ENCODE results near the gene HOXC9.

The HOXC9 gene

GRCh38 chr12:53976172-53976822, 23.7 kb upstream of the HOXC9 start:
- no peak for DNase-seq

DNA sequence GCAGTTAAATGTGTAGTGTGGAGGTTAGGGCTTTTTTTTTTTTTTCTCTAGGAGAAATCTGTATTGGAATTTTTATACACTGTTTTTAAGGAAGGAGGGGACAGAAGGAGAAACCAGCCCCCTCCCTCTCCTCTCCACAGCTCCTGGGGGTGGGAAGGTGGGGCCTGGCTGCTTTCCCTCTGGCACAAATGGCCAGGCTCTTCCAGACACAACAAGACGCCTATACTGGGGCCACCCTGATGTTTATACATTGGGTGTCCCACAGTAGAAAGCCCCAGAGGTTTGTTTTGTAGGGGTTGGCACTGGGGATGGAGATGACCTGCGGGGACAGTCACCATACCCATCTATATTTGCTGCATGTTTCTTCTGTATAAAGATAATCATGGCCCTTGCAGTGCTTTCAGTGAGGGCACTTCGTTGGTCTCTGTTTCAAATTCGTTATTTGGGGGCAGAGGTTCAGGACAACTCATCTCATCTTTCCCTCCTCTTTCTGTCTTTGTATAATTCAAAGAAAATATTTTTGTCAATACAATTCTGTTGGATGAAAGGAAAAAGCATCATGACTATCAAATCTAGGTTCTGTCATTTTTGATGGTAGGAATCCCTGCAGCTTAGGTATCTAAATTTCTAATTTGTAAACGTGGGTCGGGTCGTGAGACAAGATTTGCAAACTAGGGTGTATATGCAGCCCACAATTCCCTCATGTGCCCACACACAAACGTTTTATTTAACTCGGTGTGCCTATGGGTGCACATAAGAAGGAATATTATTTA, 23.0 kb upstream of the HOXC9 start:
- DNase-seq, result no peak

DNA sequence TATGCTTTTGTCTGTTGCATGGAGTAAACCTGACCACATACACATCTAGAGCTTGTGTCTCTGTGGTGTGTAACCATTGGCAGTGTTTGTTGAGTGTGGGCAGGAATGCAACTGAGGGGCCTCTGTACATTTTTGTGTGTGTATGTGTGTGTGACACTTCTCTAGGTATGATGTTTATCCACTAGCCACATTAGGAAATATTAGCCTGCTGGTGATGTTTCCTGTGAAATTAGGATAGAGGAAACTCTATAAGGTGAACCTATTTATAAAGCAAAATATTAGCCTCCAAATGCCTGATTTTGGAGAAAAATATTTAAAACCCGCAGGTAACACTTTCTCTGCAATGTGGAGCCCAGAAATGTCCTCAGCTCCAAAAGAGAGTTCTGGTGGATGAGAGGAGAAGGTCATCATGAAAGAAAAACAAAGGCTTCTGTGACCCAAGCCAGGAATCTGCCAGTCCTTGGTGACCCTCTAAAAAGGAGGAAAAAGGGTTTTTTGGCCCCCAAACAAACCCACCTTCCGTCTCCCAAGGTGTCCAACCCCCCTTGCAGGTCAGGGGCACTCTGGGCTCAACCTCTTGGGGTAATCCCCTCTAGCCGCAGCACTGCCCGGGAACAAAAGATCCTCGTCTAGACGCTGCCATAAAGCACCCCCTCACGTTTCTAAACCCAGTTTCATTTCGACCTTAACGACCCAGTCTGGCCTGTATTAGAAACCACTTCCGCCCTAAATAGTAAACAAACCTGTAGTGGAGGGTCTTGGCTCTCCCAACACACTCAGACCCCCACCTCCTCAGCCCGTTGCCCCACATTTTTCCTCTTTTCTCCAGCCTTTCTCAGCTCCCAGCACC, 22.1 kb upstream of the HOXC9 start:
- DNase-seq, result no peak

DNA sequence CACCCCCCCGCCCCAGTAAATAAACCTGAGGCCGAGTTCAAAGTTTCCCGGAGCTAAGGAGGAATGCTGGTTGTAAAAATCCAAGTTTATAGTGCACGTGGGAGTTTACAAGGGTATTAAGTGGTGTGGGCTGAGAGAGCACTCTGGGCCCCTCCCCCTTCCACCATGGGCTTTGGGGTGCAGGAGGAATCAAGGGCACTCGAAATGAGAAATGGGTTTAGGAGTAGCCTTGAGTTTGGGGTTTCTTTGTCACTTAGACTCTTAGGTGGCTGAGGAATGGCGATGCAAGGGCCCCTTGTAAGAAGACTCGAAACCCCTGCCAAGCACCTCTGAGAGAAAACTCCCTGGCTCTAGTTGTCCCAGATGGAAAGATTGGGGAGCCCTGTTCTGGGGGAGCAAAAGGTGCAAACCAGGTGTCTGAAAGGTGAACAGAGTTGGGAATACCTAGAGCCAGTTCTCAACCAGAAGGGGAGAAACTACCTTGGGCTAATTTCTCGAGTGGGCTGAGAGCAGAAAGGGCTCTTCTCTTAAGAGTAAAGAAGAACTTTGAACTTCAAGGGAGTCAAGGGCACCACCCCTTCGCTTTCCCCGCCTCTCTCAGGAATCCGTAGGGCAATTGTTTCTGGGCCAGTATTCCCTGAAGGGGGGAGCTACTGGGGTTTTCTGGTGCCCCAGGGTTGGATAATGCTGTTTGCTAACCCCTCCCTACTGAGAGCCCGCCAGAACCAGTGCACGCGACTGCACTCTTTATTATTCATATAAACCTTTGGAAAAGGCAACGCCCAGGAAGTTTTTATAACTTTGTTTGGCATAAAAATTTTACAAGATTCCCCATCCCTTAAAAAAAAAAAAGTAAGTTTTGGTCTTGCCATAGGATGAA, 21.2 kb upstream of the HOXC9 start:
- no peak for DNase-seq

DNA sequence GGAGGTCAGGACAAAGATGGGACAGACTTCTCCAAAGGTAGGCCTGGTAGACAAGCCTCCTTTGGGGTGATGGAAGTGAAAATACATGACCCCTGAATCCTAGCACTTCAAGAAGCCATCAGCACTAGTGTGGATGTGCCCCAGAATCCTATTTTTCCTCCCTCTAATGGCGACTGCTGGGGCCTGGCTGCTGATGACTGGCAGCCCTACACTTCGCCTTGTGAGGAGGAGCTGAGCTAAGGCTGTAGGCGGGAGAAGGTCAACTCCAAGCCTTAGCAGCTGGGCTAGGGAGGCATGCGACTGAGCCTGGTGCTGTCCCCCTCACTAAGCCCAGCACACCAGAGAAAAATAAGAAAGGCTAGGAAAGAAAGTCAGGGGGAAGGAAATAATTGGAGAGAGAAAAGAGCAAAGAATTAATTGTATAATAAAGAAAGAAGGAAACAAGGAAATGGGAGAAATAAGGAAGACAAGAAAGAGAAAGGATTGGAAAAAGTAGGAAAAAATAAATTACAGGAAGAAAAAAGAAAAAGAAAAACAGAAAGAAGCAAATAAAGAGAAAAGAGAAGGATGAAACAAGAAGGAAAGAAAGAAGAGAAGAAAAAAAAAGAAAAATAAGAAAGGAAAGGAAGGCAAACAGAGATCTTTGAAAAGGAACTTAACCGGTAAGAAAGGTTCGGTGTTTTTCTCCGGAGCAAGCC, 19.7 kb upstream of the HOXC9 start:
- no peak for DNase-seq

- no peak for DNase-seq
These were observed 19.0 kb upstream of the HOXC9 start for GRCh38 chr12:53980802-53981496.

- DNase-seq, result no peak
These were observed 18.1 kb upstream of the HOXC9 start for GRCh38 chr12:53981634-53982565.

DNA sequence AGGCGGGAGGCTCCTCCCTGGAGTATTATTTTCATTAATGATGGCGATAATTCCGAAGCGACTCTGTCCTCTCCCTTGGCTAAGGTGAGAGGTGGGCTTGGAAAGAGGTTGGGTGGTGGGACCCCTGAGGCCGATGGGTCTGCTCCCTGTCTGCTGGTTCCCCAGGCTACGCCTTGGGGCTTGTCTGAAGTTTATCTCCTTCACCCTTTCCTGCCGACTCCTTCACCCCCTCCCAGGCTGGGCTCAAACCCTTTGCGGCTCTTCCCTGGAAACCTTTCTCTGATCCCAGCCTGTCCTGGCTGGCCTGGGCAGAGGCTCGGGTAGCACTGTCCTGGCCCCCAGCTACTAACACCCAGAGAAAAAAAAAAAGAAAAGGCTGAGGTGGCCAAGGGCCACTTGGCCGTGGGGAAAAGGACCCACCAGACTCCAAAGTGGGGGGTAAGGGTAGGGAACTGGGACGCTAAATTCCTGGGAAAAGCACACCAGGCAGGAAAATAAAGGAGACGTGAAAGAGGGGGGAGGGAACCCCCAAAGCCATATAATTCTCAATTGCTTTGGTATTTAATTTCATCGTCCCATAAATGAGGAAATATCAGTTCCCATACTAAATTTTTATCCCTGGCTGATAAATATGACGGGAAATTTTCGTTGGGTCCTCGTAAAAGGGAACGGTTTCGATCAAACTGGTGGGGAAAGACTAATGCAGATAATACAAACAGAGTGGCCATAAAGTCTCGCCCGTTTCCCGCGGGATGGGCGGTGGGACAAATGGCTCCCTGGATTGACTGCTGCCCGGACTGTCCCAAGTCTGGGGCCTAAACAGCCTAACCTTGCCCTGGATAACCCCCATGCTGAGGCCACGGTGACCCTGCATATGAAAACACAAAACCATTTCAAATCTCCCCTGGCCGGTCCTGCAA, 17.1 kb upstream of the HOXC9 start:
- DNase-seq, result no peak

GRCh38 chr12:53983568-53983949, 16.4 kb upstream of the HOXC9 start:
- DNase-seq, result no peak

- no peak for DNase-seq
These were observed 15.9 kb upstream of the HOXC9 start for GRCh38 chr12:53983950-53984572.

DNA sequence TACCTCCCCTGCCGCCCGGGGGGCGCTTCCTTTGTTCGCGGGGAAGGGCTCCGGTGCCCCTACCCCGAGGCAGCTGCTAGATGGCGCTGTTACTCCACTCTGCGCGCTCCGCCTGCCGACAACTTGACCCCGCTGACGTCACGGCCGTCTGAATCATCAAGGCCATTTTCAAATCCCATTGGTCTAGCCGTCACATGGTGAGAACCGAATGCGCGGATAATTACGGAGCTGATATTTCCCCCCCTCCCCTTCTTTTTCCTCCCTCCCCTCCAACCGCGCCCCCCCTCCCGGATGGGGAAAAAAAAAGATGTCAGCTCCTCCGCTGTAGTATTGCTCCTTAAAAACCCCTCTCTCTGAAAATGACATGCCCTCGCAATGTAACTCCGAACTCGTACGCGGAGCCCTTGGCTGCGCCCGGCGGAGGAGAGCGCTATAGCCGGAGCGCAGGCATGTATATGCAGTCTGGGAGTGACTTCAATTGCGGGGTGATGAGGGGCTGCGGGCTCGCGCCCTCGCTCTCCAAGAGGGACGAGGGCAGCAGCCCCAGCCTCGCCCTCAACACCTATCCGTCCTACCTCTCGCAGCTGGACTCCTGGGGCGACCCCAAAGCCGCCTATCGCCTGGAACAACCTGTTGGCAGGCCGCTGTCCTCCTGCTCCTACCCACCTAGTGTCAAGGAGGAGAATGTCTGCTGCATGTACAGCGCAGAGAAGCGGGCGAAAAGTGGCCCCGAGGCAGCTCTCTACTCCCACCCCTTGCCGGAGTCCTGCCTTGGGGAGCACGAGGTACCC, 14.9 kb upstream of the HOXC9 start, which contains the start of gene HOXC10:
TSS of gene HOXC10 (plus strand) at position 246 of the 791 bp plus-strand sequence. CDS start at position 360, 114 bp downstream.
- DNase-seq, result peak; percentile 90

- DNase-seq, result no peak
These were observed 14.3 kb upstream of the HOXC9 start for GRCh38 chr12:53985692-53985993.

- no peak for DNase-seq
These were observed 13.8 kb upstream of the HOXC9 start for GRCh38 chr12:53985994-53986685.

DNA sequence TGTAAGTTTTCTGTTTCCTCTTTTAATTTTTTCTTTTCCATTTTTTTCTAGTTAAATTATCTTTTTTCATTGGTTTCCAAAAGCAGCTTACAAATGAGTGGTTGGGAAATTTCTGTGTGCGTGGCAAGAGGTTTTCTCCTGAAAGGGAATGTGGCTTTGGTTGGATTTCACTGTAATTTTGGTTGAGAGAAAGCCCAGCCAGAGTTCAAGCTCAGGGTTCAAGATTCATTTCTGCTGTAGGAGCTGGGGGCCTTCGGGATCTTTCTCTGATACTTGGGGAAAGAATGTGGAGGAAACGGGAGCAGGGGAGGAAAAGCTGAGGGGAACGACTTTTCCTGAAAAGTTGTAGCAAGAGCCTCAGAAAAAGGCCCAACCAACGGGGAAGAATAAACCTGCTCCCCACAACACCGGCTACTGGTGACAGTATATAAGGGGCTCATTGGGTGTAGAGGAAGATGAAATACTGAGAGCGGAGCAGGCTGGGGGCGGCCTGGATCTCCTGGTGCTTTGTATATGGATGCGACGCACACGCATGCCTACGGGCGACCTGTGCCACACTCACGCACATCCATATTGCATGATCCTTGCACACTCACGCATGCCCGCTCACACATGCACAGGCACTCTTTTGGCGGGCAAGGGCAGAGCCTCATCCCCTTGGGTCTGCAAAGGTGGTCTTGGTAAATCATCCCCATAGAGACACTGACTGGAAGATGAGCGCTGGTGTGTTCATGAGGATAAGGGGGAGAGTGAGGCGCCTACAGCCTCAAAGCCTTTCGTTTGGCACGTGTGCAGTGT, 13.1 kb upstream of the HOXC9 start:
- no peak for DNase-seq

GRCh38 chr12:53987787-53988230, 12.2 kb upstream of the HOXC9 start:
- DNase-seq, result peak; percentile 26

GRCh38 chr12:53988541-53989226, 11.3 kb upstream of the HOXC9 start:
- DNase-seq, result no peak

All from OCI-M1 (cell line).